Type B pancreatic cell (in vitro differentiated cells): ENCODE data around the gene GCM1. TPM values are rescaled to one million over a fixed set of nuclear protein-coding genes. Genes with fewer than 3 reads are reported as not detected.
"Not testable (repeated sequence)": the region's sequence is repeated elsewhere in the genome, so short reads cannot be mapped to it uniquely, and the experiment has no call there.

Experiments
- DNase-seq: peaks from one replicate; pipeline ENCODE4 v3.0.0; 2021; ENCODE audit warnings: mixed read lengths; ENCODE audit not compliant: unreplicated experiment; ENCODE audit errors: extremely low spot score
- H3K27ac Mint-ChIP-seq: 2 replicates; pipeline ENCODE4 v1.8.0; 2021; ENCODE audit warnings: mild to moderate bottlenecking, mixed read lengths
- H3K27me3 Mint-ChIP-seq: 2 replicates; pipeline ENCODE4 v1.8.0; 2021; ENCODE audit warnings: mixed read lengths
- H3K36me3 Mint-ChIP-seq: 2 replicates; pipeline ENCODE4 v1.8.0; 2021; ENCODE audit warnings: mixed read lengths
- H3K4me1 Mint-ChIP-seq: one replicate; pipeline ENCODE4 v1.8.0; 2021; ENCODE audit warnings: mixed read lengths; ENCODE audit not compliant: unreplicated experiment
- H3K4me3 Mint-ChIP-seq: 2 replicates; pipeline ENCODE4 v1.8.0; 2021; ENCODE audit warnings: mild to moderate bottlenecking, mixed read lengths
- H3K9me3 Mint-ChIP-seq: 2 replicates; pipeline ENCODE4 v1.8.0; 2021; ENCODE audit warnings: mixed read lengths
- total RNA-seq: library from RNA; stranded (reverse); gene quantifications from 2 replicates; pipeline ENCODE4 v1.2.1, GENCODE V29; 2021; ENCODE audit warnings: low replicate concordance
- TF ChIP-seq, protein P1 (sequence below): fragments of 200-600 bp; sonication (generic); conservative IDR thresholded peaks from 2 replicates; pipeline ENCODE4 v1.5.0; 2021; ENCODE audit warnings: antibody characterized with exemption, mild to moderate bottlenecking

The GCM1 gene
- total RNA-seq, 1 donor from 2014 or later, result not detected

DNA sequence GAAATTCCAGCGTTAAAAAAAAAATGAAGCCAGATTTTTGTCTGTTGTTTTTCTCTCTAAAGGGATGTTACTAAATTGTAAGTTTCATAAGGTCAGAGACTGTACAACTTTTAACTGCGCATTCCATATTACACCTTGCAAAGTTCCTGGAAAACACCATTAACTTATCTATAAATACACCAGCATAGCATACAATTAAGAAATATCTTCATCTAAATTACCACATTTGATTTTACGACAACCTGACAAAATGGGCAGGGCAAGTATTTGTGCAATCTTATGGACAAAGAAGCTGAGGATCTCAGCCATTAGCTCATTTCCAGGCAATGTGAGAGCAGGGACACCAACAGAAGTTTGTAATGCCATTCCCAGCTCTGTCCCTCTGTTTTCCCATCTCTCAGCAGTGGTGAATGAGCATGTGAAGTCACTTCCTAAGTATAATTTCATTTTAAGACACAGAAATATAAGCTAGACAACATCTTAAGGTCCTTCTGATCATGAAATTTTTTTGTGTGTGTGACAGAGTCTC, 12.9 kb upstream of the GCM1 start:
- peaks cover 5% of the 10 kb centered on the region for H3K9me3 Mint-ChIP-seq
- no peaks in the 10 kb centered on the region for H3K36me3 Mint-ChIP-seq
- H3K4me3 Mint-ChIP-seq, result no peak overlapping the region
- TF ChIP-seq, protein P1, sequence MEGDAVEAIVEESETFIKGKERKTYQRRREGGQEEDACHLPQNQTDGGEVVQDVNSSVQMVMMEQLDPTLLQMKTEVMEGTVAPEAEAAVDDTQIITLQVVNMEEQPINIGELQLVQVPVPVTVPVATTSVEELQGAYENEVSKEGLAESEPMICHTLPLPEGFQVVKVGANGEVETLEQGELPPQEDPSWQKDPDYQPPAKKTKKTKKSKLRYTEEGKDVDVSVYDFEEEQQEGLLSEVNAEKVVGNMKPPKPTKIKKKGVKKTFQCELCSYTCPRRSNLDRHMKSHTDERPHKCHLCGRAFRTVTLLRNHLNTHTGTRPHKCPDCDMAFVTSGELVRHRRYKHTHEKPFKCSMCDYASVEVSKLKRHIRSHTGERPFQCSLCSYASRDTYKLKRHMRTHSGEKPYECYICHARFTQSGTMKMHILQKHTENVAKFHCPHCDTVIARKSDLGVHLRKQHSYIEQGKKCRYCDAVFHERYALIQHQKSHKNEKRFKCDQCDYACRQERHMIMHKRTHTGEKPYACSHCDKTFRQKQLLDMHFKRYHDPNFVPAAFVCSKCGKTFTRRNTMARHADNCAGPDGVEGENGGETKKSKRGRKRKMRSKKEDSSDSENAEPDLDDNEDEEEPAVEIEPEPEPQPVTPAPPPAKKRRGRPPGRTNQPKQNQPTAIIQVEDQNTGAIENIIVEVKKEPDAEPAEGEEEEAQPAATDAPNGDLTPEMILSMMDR, result no peak
- DNase-seq, result no peak
- no peak overlapping the region for H3K27ac Mint-ChIP-seq
- H3K4me1 Mint-ChIP-seq, result no peaks in the 10 kb centered on the region
- no peaks in the 10 kb centered on the region for H3K27me3 Mint-ChIP-seq

DNA sequence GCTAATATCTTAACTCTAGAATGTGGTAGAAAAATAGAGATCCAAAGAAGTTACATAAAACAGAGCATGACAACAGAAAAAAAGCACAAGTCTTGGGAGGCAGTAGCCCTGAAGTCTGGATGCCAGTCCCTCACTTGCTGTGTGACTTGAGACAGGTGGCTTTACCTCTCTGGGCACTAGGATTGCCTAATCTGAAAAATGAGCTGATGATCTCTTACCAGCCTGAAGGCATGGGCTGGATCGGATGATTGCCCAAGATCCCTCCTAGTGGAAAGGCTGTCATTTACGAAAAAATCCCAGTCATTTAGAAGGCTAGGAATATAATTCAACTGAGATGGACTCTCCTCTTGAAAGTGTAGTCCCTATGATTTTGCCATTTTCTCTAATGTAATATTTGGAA, 10.9 kb upstream of the GCM1 start:
- H3K27me3 Mint-ChIP-seq, result no peaks in the 10 kb centered on the region
- TF ChIP-seq, protein P1, result no peak
- H3K9me3 Mint-ChIP-seq, result peaks cover 5% of the 10 kb centered on the region
- no peaks in the 10 kb centered on the region for H3K36me3 Mint-ChIP-seq
- no peak overlapping the region for H3K27ac Mint-ChIP-seq
- no peak for DNase-seq
- H3K4me1 Mint-ChIP-seq, result no peaks in the 10 kb centered on the region
- no peak overlapping the region for H3K4me3 Mint-ChIP-seq

DNA sequence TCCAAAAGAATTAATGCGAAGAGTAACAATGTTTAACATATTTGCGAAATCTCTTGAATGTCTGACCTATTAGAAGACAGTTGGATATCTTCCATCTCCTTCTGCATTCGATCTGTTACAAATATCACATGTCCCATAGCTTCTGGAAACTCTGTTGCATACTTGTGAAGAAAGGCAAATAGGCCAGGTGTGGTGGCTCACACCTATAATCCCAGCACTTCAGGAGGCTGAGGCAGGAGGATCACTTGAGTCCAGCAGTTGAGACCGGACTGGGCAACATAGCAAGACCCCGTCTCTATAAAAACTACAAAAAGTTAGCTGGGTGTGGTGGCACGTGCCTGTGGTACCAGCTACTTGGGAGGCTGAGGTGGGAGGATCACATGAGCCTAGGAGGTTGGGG, 9.4 kb upstream of the GCM1 start:
- not testable (repeated sequence) for DNase-seq, H3K4me3 Mint-ChIP-seq, H3K9me3 Mint-ChIP-seq, H3K4me1 Mint-ChIP-seq, H3K36me3 Mint-ChIP-seq, H3K27me3 Mint-ChIP-seq, H3K27ac Mint-ChIP-seq

DNA sequence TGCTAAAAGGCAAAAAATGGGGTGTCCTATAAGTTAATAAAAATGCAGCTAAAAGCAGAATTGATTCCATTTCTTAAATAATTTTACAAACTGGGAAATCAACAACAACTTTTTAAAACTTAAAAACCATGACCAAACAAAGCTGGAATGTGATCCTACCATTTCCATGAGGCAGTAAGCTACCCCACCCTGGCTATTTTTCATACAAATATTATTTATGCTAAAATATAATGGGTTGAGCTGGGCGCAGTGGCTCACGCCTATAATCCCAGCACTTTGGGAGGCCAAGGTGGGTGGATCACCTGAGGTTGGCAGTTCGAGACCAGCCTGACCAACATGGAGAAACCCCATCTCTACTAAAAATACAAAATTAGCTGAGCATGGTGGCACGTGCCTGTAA, 6.6 kb upstream of the GCM1 start:
- not testable (repeated sequence) for H3K4me3 Mint-ChIP-seq, H3K27ac Mint-ChIP-seq, H3K4me1 Mint-ChIP-seq

DNA sequence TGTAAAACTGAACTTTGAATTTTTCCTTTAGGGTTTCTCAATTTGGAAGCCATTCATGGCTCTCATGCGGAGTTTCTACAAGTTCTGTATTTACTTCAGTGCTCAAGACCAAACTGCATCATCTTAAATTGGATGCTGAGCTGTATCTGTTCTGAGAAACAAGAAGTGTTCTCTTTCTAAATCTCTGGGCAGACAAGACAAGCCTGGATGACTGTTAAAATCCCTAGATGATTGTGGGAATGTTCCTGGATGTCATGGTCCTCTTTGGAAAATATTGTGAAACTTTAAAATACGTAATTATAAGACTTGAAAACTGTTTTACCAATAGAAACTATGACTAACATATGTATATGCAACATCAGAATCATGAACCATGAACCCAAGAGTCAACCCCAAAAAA, 6.2 kb upstream of the GCM1 start:
- Mint-ChIP-seq H3K4me1 (no peaks in the 10 kb centered on the region), H3K27me3 (no peaks in the 10 kb centered on the region), H3K27ac (no peak overlapping the region)

More for the DNA sequence above, 6.6 kb upstream of the GCM1 start:
- H3K36me3 Mint-ChIP-seq, H3K27me3 Mint-ChIP-seq, DNase-seq, H3K9me3 Mint-ChIP-seq: not testable (repeated sequence)

DNA sequence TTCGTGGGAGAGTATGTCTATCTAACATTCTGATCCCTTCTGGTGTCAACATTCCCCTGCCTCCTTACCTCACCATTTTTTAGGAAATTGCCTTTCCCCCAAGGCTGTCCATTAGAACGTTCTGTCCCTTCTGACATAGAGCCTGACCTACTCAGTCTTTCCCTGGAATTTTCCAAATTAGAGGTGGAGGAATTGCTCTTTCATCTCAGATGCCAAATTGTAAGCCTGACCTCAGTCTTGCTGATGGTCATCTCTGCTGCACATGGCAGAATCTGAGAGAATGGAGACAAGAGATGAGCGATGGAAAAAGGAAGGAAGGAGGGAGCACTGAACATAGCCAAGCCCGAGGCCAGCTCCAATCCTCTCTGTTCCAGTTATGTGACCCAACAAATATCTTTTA, 5.4 kb upstream of the GCM1 start:
- H3K9me3 Mint-ChIP-seq, result peaks cover 4% of the 10 kb centered on the region
- H3K4me1 Mint-ChIP-seq, result no peaks in the 10 kb centered on the region
- H3K36me3 Mint-ChIP-seq, result no peaks in the 10 kb centered on the region
- TF ChIP-seq, protein P1, result no peak
- H3K27me3 Mint-ChIP-seq, result no peaks in the 10 kb centered on the region
- no peak for DNase-seq
- no peak overlapping the region for H3K27ac Mint-ChIP-seq
- H3K4me3 Mint-ChIP-seq, result no peak overlapping the region

More for the DNA sequence above, 6.2 kb upstream of the GCM1 start:
- Mint-ChIP-seq H3K36me3 (no peaks in the 10 kb centered on the region), H3K4me3 (no peak overlapping the region), H3K9me3 (peaks cover 2% of the 10 kb centered on the region)
- TF ChIP-seq, protein P1, result no peak
- no peak for DNase-seq

DNA sequence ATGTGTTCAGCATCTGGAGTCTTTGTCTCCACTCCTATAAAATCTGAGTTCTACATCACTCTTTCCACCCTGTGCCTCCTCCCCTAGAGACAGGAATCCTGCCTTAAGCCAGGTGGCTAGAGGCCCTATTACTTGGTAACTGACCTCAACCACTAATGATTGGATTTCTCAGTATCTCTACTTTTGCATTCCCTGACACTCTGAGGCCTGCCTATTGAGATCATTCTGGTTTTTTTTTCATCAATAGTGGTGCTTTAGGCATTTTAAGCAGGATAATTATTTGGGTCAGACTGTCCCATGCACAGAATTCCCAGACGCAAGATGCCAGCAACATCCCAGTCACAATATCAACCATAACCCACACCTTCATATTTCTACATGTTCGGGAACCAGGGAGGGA, 3.9 kb upstream of the GCM1 start:
- H3K36me3 Mint-ChIP-seq, result no peaks in the 10 kb centered on the region
- peaks cover 4% of the 10 kb centered on the region for H3K9me3 Mint-ChIP-seq
- H3K27me3 Mint-ChIP-seq, result no peaks in the 10 kb centered on the region

More for the DNA sequence above, 3.9 kb upstream of the GCM1 start:
- no peak overlapping the region for H3K4me3 Mint-ChIP-seq
- DNase-seq, result no peak
- TF ChIP-seq, protein P1, result no peak
- no peaks in the 10 kb centered on the region for H3K4me1 Mint-ChIP-seq
- H3K27ac Mint-ChIP-seq, result no peak overlapping the region
